IPS DF 6.9 (cell line): ENCODE measurements around the gene ETV6.

Experiments used
- DNase-seq: peaks from one replicate; pipeline ENCODE4 v3.0.0-alpha.2; 2013; ENCODE audit warnings: low read depth, low spot score
- H3K27ac ChIP-seq: one replicate; pipeline ENCODE4 v1.5.1; 2013; ENCODE audit warnings: low read length, control low read depth
- H3K27me3 ChIP-seq: 2 replicates; pipeline ENCODE4 v1.6.1; 2013; ENCODE audit warnings: mild to moderate bottlenecking, low read length; ENCODE audit not compliant: control insufficient read depth, insufficient read depth
- H3K36me3 ChIP-seq: 2 replicates; pipeline ENCODE4 v1.6.1; 2013; ENCODE audit warnings: low read length; ENCODE audit not compliant: control insufficient read depth, insufficient read depth
- H3K4me1 ChIP-seq: 2 replicates; pipeline ENCODE4 v1.6.1; 2013; ENCODE audit warnings: low read length; ENCODE audit not compliant: control insufficient read depth, insufficient read depth
- H3K4me3 ChIP-seq: 2 replicates; pipeline ENCODE4 v1.5.1; 2013; ENCODE audit warnings: mild to moderate bottlenecking, low read length
- H3K9me3 ChIP-seq: 2 replicates; pipeline ENCODE4 v1.6.1; 2013; ENCODE audit warnings: low read length, inconsistent platforms; ENCODE audit not compliant: control insufficient read depth, insufficient read depth
- WGBS: extraction: QIAGEN DNeasy Blood & Tissue Kit; methylation state at CpG from one replicate; pipeline ENCODE4 v1.1.7; 2013; ENCODE audit warnings: mixed read lengths, missing lambda C conversion rate; ENCODE audit not compliant: insufficient read length, insufficient coverage; 5-methylcytosine and 5-hydroxymethylcytosine counted together

Gene ETV6

DNA sequence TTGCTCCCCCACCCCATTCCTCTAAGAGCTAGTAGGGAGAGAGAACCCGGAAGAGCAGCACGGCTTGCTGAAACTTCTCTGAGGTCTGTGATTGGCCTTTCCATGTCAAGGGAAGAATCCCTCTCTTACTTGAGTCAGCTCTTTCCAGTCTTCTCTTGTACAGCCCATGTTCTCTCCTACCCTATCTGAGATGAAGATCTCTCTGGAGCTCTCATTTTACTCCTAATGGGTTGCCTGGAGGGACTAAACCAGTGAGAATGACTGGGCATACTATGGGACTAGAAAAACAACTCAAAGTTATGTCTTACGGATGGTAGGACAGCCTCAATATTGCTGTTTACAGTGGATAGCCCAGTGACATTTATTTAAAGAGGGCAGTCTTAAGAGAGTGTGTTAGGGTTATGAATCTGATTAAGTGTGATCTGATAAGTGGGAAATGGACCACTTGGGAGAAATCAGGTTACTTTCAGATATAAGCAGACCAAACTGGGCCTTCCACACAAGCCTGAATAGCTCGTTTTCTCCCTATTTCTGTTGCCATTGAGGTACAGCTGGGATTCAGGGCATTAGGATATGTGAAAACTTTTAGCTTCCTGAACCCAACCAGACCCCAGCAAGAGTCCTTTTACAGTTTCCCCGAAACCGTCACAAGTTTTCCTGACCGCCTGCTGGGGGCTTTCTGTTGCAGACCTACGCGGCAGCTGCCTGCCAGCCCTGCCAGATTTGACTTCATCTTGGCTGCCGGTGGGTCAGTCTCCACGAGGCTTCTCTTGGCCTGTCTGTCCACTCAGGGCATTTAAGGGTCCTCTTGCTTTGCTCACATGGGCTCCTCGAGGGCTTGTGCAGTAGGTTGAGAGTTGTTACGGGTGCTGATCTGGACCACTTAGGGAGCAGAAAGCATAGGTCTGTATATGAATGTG lies 16.9 kb downstream of the ETV6 start:
- no peaks in the 10 kb centered on the region for H3K9me3 ChIP-seq
- no peak overlapping the region for H3K27ac ChIP-seq
- no CpG with 5 or more reads among the region's 13 CpGs for WGBS
- H3K36me3 ChIP-seq = no peaks in the 10 kb centered on the region
- no peak overlapping the region for H3K4me3 ChIP-seq
- no peak for DNase-seq
- peaks cover 4% of the 10 kb centered on the region for H3K4me1 ChIP-seq
- no peaks in the 10 kb centered on the region for H3K27me3 ChIP-seq

DNA sequence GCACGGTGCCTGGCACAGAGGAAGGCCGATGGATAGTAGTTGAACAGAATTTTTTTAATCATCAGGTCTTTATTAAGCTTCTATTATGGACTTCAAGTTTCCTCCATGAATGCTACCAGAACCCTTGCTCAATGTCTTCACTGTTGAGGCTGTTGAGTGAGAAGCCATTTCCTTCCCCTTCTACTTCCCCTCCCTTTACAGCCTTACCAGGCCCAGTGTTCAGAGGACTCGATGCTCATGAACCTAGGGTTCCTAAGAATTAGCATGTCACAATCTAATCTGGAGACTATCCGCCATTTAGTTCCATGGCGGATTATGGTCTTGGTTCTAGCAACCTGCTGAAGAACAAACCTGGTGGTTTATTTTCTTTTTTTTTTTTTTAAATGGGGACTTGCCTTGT lies 17.7 kb downstream of the ETV6 start:
- Histone ChIP-seq H3K9me3 (no peaks in the 10 kb centered on the region), H3K4me1 (peaks cover 3% of the 10 kb centered on the region), H3K27ac (no peak overlapping the region), H3K4me3 (no peak overlapping the region), H3K36me3 (no peaks in the 10 kb centered on the region), H3K27me3 (no peaks in the 10 kb centered on the region)
- no CpG with 5 or more reads among the region's 5 CpGs for WGBS
- no peak for DNase-seq

DNA sequence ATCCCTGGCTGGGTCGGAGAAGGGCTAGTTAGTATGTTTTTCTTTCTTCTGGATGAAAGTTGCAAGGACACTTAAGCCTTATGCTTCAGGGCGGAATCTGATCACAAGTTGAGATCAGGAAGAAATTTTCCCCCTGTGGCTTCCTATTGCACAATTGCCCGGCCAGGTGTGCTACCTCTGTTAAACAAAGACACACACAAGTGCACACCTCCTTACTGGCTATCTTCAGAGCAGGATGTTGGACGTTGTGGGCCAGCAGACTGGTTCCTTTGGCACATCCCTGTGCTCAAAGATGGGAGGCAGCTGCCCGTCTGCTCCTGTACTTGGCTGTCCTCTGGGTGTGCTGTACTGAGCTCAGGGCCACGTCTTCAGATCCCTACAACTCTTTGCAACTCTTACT lies 19.1 kb downstream of the ETV6 start:
- no peaks in the 10 kb centered on the region for H3K27me3 ChIP-seq
- no peaks in the 10 kb centered on the region for H3K9me3 ChIP-seq
- no CpG with 5 or more reads among the region's 6 CpGs for WGBS
- H3K4me1 ChIP-seq = peaks cover 4% of the 10 kb centered on the region
- no peaks in the 10 kb centered on the region for H3K36me3 ChIP-seq
- H3K4me3 ChIP-seq = no peak overlapping the region
- no peak for DNase-seq
- no peak overlapping the region for H3K27ac ChIP-seq

DNA sequence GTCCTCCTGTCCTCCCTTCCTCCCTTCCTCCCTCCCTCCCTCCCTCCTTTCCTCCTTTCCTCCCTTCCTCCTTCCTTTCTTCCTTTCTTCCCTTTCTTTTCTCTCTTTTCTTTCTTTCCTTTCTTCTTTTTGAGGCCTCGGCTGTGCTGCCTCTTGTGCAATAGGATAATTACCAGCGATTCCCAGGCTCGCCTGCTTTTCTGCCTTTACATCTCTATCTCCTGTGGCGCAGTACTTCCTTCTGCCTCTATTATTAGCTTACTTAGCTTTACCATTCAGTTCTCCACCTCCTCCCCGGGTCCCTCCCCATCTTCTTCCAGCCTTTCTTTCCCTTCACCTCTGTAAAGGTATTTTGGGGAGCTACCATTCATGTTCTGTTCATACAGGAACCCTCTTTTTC lies 19.9 kb downstream of the ETV6 start:
- Histone ChIP-seq H3K36me3 (no peaks in the 10 kb centered on the region), H3K4me3 (no peak overlapping the region), H3K27me3 (no peaks in the 10 kb centered on the region), H3K27ac (no peak overlapping the region), H3K4me1 (peaks cover 4% of the 10 kb centered on the region), H3K9me3 (no peaks in the 10 kb centered on the region)
- no CpG with 5 or more reads among the region's 5 CpGs for WGBS
- no peak for DNase-seq

DNA sequence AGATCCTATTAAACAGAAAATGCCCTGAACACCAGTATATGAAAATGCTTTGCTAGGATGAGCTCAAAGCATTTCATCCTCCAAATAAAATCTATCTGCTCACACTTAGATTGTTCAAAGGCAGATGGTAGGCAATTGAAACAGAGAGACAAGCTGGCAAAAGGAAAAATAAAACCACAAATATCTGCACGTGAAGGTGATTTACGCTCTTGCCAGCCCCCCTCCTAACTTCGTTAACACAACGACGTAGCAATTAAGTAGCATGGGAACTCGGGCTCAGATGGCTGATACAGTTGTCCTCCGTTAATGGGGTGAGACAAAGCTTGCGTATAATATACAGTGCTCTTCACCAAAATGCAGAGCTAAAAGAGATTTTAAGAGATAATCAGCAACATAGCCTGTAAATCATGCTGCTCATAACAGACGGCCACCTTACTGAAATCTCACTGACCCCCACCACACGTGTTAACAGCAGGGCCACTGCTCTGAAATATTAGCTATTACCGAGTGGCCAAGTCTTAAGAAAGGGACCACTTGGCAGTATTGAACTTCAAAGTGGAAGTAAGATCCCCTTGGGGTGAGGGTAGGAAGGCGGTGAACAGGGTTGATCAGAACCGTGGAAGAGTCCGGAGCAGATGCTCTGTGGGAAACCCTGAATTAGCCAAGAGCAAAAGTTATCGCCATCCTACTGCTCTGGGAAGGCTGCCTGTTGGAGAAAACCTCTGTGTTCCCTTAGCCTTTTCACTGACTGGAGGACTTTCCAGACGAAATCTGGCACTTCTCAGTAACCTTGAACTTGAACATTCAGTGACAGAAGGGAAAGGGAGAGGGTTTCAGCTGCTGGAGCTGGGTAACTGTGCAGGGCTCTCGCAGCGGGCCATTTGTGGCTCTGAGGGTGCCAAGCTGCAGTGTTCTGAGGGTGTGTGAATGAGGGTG lies 23.1 kb downstream of the ETV6 start:
- H3K4me1 ChIP-seq = peaks cover 3% of the 10 kb centered on the region; the same call in 1 of the 2 replicates
- no peaks in the 10 kb centered on the region for H3K9me3 ChIP-seq
- H3K27ac ChIP-seq = no peak overlapping the region
- no peak overlapping the region for H3K4me3 ChIP-seq
- no peaks in the 10 kb centered on the region for H3K27me3 ChIP-seq
- no CpG with 5 or more reads among the region's 18 CpGs for WGBS
- DNase-seq = no peak
- no peaks in the 10 kb centered on the region for H3K36me3 ChIP-seq

DNA sequence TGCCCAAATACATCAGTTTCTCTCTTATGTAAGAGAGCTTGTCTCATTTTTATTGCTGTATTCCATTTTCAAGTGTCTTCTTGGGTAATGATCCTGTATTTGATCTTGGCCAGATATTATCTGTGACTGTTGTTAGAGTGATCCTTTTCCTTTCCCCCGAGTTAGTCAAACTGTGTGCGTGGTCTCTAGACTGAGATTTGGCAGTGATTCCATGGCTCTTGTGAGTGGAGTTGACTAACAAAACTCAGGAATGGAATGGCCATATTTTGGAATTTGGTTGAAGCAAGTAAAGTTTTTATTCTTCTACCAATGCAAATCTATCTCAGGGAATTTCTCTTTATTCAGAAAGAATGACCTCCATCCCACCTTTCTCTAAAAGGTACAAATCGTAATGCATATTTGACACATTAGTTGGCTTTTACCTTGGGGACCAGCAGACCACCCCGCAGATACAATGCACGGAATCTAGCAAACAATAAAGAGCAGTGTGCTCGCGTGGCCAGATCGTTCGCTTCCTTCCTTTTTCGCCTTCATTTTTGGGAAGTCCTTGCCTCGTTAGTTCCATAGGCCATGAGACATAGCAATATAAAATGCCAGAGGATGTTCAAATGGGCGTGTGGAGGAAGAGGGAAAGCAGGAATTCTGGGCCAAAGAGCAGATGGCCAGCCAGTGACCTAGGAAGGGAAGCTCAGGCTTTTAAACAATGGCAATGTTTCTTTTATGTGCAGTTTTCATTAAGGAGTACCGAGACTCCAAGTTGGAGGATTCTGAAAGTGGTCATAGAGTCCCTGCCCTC lies 24.4 kb downstream of the ETV6 start:
- no CpG with 5 or more reads among the region's 13 CpGs for WGBS
- Histone ChIP-seq H3K36me3 (no peaks in the 10 kb centered on the region), H3K4me3 (no peak overlapping the region), H3K27ac (no peak overlapping the region), H3K27me3 (no peaks in the 10 kb centered on the region), H3K9me3 (no peaks in the 10 kb centered on the region), H3K4me1 (0 out of 2 replicates have a peak, but pooled peaks cover 2% of the 10 kb centered on the region)
- no peak for DNase-seq

DNA sequence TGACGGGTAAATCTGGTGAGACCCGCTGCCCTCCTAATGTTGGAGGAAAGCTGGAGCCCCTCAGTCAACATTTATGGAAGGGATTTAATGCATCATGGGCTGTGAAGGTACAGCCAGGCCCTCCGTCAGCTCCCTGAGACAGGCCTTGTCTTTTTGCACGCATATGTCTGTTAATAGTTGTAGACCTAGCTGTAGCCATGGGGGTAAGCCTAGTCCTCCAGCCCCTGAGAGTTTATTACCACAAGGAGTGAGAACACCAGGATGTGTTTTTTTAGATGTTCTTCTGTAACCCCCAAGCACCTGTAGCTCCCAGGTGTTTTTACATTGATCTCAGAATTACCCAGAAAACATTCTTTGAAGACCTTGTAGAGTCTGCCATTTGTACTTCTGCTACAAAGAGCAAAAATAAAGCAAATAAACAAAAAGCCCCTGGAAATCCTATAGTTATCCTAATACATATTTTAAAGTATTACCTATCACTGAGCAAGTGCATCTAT lies 25.5 kb downstream of the ETV6 start:
- no peak for DNase-seq
- no peak overlapping the region for H3K27ac ChIP-seq
- no peaks in the 10 kb centered on the region for H3K9me3 ChIP-seq
- no CpG with 5 or more reads among the region's 4 CpGs for WGBS
- no peaks in the 10 kb centered on the region for H3K36me3 ChIP-seq
- 0 out of 2 replicates have a peak, but pooled peaks cover 2% of the 10 kb centered on the region for H3K4me1 ChIP-seq
- no peak overlapping the region for H3K4me3 ChIP-seq
- no peaks in the 10 kb centered on the region for H3K27me3 ChIP-seq

DNA sequence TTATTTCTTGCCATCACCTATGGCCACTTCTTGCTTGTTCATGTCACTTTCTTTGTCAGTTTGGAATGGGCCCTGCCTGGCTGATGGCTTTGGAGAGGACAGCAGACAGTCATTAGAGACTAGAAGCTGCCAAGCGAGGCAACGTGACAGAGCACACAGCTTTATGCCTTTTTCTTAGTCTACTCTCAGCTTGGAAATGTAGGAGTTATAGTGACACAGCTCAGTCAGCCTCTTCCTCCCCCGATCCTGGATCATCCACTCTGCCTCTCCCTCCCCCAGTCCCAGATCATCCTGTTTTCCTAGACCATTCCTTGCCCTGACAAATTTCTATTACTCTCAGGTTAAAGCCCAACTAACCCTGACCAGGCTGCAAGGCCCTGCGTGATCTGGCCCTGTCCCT lies 26.6 kb downstream of the ETV6 start:
- Histone ChIP-seq H3K27ac (no peak overlapping the region), H3K36me3 (no peaks in the 10 kb centered on the region), H3K27me3 (no peaks in the 10 kb centered on the region), H3K9me3 (no peaks in the 10 kb centered on the region), H3K4me3 (no peak overlapping the region), H3K4me1 (0 out of 2 replicates have a peak, but pooled peaks cover 2% of the 10 kb centered on the region)
- no CpG with 5 or more reads among the region's 4 CpGs for WGBS
- no peak for DNase-seq

DNA sequence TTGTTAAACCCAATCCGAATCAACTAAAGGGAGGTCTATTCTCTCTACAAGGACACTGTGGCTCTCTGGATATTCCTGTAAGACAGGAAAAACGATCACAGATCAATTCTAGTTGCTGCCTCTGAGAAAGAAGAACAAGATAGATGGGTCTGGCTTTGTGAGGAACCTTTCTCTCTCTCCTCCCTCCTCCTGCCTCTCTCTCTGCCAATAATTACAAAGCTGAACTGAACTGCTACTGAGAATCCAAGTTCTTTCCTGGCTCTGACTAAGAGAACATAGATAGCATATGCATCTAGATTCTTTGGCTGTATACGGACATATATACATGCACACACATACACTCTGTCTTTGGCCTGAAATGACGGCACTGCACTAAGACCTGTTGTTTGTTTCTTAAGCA lies 27.6 kb downstream of the ETV6 start:
- Histone ChIP-seq H3K27me3 (no peaks in the 10 kb centered on the region), H3K36me3 (no peaks in the 10 kb centered on the region), H3K4me3 (no peak overlapping the region), H3K27ac (no peak overlapping the region), H3K9me3 (no peaks in the 10 kb centered on the region), H3K4me1 (0 out of 2 replicates have a peak, but pooled peaks cover 2% of the 10 kb centered on the region)
- WGBS = no CpG with 5 or more reads among the region's 4 CpGs
- no peak for DNase-seq

DNA sequence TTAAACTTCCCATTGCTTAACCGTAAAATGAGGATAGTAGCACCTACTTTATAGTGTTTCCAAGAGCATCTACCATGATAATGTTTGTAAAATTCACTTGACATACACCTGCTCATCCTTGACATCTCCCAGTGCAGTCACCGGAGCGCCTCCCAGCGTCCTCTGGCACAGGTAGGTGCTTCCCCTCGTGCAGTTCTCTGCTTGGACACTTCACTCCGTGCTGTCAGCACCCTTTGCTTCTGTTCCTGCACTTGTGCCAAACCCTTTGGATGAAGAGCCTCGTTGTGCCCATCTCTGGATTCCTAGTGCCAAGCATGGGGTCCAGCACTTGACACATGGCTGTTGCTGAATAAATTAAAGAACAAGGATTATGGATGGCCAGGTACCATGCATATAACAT lies 28.3 kb downstream of the ETV6 start:
- Histone ChIP-seq H3K9me3 (no peaks in the 10 kb centered on the region), H3K4me3 (no peak overlapping the region), H3K4me1 (0 out of 2 replicates have a peak, but pooled peaks cover 1% of the 10 kb centered on the region), H3K27ac (no peak overlapping the region), H3K36me3 (no peaks in the 10 kb centered on the region), H3K27me3 (no peaks in the 10 kb centered on the region)
- WGBS = no CpG with 5 or more reads among the region's 7 CpGs
- DNase-seq = no peak
